22Rv1 (cell line): ENCODE data around the gene CACNA1C.

ENCODE experiments used
- H3K27ac ChIP-seq: fragments of 450-650 bp; 2 replicates; pipeline ENCODE4 v1.5.1; 2017
- ZFX ChIP-seq: fragments of 450-650 bp; IDR thresholded peaks from 2 replicates; pipeline ENCODE4 v1.6.1; 2017; ENCODE audit warnings: antibody characterized with exemption, borderline replicate concordance
- TF ChIP-seq, protein P1 (sequence below): fragments of 450-650 bp; IDR thresholded peaks from 2 replicates; pipeline ENCODE4 v1.5.1; 2017; ENCODE audit warnings: mild to moderate bottlenecking

Gene CACNA1C

DNA sequence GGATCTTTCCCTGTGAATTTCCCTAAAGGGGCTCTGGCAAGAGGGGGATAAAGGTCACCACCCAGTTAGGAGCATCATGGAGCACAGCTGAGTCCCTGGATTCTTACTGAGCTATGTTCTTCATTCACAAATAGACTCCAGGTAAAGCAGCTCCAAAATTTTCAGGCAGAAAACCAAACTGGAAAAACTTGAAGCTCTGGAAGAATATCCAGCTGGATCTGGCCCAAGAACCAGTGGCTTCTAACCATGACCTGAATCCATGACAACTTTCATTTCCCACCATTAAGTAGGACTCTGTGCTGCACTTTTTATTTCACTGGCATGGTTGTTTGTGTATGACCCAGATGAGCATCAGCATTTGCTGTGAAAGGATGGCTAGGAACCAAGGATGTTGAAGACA lies 561.6 kb downstream of the CACNA1C start:
- TF ChIP-seq, protein P1, sequence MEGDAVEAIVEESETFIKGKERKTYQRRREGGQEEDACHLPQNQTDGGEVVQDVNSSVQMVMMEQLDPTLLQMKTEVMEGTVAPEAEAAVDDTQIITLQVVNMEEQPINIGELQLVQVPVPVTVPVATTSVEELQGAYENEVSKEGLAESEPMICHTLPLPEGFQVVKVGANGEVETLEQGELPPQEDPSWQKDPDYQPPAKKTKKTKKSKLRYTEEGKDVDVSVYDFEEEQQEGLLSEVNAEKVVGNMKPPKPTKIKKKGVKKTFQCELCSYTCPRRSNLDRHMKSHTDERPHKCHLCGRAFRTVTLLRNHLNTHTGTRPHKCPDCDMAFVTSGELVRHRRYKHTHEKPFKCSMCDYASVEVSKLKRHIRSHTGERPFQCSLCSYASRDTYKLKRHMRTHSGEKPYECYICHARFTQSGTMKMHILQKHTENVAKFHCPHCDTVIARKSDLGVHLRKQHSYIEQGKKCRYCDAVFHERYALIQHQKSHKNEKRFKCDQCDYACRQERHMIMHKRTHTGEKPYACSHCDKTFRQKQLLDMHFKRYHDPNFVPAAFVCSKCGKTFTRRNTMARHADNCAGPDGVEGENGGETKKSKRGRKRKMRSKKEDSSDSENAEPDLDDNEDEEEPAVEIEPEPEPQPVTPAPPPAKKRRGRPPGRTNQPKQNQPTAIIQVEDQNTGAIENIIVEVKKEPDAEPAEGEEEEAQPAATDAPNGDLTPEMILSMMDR = no peak
- no peak for TF ChIP-seq ZFX
- H3K27ac ChIP-seq = no peak overlapping the region

DNA sequence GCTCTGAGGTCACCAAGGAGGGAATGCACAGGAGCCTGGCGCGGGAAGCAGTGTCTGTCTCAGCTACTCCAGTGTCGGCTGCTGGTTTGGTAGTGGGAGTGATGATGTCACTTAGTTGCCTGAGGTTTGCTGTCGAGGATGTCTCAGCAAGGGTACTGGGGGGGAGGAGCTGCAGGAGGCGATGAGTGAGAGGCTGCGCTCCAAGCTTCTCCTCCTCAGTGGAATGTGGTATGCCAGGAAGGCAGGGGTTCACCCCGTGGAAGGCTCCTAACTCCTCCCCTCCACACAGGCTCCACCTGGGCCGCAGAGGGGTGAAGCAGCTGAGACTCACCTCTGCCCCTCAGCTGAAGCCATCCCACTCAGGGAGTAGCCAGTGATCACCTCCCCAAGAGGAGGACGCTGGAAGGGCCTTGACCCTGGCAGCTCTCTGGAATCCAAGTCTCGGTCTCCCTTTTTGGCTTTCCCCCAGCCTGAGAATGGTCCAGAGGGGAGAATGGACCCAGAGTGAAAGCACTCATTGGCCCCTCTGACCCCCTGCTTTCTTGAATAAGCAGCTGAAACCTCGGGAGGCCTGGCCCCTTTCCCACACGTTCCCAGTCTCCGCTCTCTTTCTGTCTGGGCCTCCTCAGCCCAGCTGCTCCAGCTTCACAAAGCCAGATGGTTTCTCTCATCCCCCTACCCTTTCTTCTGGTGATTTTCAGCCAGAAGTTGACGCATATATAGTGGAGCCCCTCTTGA lies 563.0 kb downstream of the CACNA1C start:
- no peak overlapping the region for H3K27ac ChIP-seq
- TF ChIP-seq, protein P1 = no peak
- no peak for TF ChIP-seq ZFX

DNA sequence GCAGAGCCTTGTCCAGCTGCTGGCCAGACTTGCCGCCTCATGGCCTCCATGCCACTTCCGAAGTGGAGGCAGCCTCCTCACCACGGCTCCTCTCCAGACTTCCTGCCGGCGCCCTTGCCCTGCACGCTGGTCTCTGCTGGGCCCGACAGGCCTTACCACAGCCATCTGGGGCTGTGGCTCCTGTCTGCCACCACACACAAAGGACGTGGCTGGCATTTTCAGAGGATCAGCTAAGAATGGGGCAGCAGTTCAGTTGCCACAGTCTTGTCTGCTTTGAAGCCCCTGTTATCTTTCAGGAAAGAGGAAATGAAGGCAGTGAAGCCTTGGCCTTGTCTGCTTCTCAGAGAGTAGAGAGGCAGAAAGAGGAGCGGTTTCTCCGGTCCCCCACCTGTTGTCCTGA lies 564.0 kb downstream of the CACNA1C start:
- TF ChIP-seq, protein P1 = no peak
- TF ChIP-seq ZFX = no peak
- H3K27ac ChIP-seq = no peak overlapping the region

DNA sequence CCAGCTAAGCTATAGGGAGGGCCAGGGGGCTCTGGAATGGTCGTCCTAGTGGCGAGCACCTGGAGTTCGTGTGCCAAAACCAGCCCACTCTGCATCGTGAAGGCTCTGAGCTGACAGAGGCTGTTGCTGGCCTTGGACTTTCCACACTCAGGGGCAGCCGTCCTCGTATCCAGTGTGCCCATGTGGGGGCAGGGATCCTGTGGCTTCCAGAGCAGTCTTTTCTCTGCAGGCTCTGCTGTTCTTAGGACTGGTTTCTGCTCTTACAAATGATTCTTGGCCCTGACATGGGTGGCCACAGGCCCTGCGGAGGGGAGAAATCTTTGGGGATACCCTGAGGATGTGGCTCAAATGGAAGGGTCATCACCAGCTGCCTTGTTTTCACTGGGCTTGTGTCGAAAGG lies 564.6 kb downstream of the CACNA1C start:
- TF ChIP-seq ZFX = no peak
- TF ChIP-seq, protein P1 = no peak
- H3K27ac ChIP-seq = no peak overlapping the region

DNA sequence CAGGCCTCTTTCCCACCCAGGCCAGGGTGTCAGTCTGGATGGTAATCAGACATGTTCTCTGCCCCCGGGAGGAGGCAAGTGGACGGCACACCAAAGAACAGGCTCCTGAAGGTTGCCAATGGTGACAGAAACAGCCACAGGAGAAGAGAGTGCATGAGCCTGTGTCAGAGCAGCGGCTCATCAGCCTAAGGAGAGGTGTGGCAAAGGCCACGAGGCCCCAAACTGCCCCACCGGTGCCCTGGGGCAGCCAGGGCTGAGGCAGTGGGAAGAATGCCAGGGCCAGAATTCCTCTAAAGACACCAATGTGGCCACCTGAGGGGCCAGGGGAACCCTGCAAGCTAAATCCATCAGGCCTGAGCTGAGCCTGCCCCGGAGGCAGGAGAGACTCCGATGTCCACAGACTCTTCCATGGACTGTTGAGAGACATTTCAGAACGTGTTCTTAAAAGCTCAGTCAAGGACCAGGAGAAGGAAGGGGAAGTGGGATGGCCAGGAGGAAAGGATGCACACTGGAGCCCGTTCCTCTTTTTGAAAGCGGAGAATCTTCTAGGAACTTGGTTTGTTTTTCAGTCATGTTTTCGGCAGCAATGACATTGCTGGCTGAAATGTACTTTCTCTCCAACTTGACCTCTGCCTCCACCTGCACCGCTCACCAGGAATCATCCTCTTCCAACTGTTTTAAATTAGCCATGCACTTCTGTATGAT lies 565.7 kb downstream of the CACNA1C start:
- TF ChIP-seq, protein P1 = no peak
- no peak for TF ChIP-seq ZFX
- H3K27ac ChIP-seq = no peak overlapping the region

DNA sequence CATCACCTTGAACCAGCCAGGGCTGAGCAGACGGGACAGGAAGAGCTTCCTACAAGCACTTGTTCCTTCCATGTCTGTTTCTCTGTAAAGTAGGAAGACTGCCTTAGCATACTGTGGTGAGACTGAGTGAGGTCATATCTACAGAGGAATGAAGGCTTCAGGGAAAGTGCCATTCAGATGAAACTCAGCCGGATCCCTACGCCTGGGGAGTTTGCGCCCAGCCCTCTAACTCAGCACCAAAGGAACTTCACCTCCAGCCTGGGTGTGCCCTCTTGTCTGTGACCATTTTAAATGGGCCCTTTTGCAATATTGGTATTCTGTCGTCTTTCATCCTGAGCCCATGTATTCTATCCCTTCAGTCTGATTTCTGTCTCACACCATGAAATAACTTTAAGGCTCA lies 566.3 kb downstream of the CACNA1C start:
- TF ChIP-seq, protein P1 = no peak
- TF ChIP-seq ZFX = no peak
- no peak overlapping the region for H3K27ac ChIP-seq

DNA sequence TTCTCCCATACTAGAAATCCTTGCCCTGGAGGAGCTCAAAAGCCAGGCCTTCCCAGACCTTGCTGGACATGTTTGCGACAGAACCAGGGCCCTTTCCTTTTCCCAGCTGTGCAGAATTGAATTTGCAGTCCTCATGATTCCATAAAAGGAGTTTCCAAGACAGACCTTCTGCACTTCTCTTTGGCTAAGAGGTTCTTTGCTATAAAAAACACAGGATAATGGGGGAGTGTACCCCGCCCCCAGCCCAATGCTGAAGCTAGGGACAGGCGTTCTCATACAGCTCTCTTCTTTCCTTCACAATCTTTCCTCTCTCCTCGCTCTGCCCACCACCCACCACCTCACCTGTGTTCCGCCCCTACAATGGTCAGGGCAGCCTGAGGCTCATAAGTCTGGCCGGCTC lies 569.7 kb downstream of the CACNA1C start:
- TF ChIP-seq, protein P1 = no peak
- TF ChIP-seq ZFX = no peak
- H3K27ac ChIP-seq = no peak overlapping the region
